Ovary (tissue), 3 donors: Measurements from ENCODE around the gene WDR73.

Source experiments
- CTCF ChIP-seq, 3 donors: fragments of 450-650 bp in 2 of 3; fragments of 200-600 bp in 1 of 3; IDR thresholded peaks; one replicate each; pipeline versions ENCODE4 v1.5.1 to v1.8.0; 2016 to 2022; ENCODE audit warnings: antibody characterized with exemption in 3 of 3, mild to moderate bottlenecking in 1 of 3
- POLR2A ChIP-seq: fragments of 450-650 bp; IDR thresholded peaks from one replicate; pipeline ENCODE4 v1.6.1; 2017; ENCODE audit warnings: antibody characterized with exemption, mild to moderate bottlenecking, moderate library complexity
- donor health status: DM: no; HTN: no; CAD: no.

GRCh38 chr15:84643838-84644237 is 10.2 kb downstream of the WDR73 start:
- TF ChIP-seq CTCF (IDR thresholded peaks at IDR 0.05): no peak
- no peak for TF ChIP-seq POLR2A
